Activated CD8-positive, alpha-beta memory T cell treated with anti-CD3 and anti-CD28 coated beads, Interleukin-2, amount 50 U/mL, for 1 hour (primary cell): ENCODE data around the gene PYGM.

ENCODE experiments used
- DNase-seq: peaks from one replicate; pipeline ENCODE4 v3.0.0-alpha.2; 2020; ENCODE audit errors: extremely low read depth

Gene PYGM

DNA sequence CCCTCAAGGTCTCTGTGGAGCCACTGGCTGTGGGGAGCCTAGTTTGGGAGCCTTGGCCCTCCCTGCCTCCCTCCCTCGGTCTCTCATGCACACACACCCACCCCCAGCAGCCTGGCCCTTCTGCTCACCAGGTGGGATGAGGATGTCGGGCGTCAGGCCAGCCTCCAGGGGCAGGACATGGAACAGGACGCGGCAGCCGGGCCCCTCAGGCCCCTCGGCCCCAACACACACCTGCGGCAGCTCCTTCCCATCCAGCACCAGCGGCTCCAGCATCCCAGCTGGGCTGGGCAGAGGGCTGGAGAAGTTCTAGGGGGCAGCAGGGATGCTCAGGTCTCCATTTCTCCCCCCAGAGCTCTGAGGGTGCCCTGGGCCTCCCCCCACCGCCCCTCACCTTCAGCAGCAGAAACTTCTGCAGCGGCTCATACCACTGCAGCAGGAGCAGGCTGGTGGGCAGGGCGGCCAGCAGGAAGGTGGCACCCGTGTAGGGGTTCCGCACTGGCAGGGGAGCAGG lies 32.1 kb upstream of the PYGM start:
- no peak for DNase-seq

- no peak for DNase-seq
These were observed 30.7 kb upstream of the PYGM start for GRCh38 chr11:64790205-64791095.

DNA sequence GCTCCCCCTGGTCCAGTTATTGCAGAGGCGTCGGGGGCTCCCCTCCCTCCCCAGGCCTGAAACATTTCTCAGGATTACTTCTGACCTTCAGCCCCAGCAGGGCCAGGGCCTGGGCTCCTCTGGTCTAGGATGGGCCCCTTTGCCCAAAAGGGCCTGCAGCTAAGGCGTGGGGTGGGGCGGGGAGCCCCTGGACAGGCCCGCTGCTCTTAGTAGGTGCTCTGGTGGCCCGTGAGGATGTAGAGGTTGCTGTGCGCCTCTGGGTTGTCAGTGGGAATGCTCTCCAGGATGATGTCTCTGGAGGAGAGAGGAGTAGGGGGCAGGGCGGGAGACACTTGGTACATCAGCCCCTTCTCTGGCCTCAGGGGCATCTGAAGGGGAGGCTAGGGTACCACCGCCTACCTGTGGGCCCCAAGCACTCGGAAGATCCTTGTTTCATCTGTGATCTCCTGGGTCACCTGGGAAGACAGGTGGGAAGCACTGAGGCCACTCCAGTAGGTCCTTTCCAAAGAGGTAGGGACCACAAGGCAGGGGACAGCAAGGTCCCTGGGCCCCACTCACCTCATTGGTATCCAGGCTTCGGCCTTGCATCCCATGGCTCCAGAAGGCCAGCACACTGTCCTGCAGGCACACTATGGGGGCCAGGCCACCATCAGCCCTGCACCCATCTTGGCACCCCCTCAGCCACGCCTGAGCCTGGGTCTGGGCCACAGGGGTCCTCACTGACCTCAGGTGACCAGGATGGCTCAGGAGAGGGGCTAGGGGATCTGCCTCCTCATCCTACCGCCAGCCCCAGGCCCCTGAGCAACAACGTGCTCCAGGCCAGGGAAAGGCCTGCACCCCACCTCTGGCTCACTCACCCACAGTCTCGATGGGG lies 29.8 kb upstream of the PYGM start:
- no peak for DNase-seq

- no peak for DNase-seq
These were observed 28.8 kb upstream of the PYGM start for GRCh38 chr11:64788321-64789215.

DNA sequence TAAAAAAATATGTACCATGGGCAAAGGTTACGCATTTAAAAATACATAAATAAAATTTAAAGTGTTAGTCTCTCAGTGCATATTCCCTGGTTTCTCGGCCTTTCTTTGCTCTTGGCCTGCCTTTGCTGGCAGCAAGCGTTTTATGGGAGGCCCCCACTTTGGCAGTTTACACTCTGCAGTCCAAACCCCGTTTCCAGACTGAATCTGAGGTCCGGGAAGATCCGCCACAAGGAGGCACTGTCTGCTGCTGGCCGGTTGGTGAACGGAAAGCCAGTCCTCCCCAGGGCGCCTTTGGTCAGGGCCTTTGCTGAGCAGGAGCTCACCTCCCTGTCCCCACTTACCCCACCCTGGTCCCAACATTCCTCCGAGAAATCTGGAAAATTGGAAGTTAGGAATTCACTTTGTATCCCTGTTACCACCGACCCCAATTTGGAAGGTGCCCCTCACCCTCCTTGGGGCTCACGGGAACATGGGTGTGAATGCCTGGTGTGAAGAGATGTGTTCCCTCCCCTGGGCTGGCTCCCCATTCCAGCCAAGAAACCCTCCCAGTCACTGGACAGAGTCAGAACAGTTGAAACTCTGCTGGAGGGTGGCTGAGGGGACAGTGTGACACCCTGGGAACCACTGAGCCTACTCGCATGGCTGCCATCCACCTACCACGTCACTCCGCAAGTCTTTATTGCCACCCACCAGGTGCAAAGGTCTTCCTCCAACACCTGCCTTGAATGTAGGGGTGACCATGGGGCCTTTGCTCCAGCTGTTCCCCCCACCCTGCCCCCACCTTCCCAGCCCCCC lies 27.9 kb upstream of the PYGM start:
- no peak for DNase-seq

GRCh38 chr11:64786308-64786707 lies 26.5 kb upstream of the PYGM start:
- no peak for DNase-seq

- DNase-seq, result no peak
These were observed 25.2 kb upstream of the PYGM start for GRCh38 chr11:64784813-64785581.

GRCh38 chr11:64778473-64779298 lies 18.9 kb upstream of the PYGM start, which contains the start of gene SF1:
Gene SF1 (minus strand): TSS chr11:64778542. CDS start chr11:64778392, 150 bp downstream.
- peak; percentile 100 for DNase-seq

DNA sequence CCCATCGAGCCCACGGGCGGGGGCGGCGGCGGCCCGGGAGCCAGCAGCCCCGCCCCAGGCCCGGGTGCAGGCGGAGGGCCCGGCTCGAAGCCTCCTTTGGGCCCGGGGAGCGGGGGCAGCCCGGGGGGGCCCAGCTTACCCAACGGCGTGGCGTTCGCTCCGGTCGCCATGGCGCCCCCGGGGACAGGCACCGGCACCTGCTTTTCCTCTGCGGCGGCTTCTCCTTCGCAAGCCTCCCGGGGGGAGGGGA lies 18.4 kb upstream of the PYGM start:
- DNase-seq, result no peak

DNA sequence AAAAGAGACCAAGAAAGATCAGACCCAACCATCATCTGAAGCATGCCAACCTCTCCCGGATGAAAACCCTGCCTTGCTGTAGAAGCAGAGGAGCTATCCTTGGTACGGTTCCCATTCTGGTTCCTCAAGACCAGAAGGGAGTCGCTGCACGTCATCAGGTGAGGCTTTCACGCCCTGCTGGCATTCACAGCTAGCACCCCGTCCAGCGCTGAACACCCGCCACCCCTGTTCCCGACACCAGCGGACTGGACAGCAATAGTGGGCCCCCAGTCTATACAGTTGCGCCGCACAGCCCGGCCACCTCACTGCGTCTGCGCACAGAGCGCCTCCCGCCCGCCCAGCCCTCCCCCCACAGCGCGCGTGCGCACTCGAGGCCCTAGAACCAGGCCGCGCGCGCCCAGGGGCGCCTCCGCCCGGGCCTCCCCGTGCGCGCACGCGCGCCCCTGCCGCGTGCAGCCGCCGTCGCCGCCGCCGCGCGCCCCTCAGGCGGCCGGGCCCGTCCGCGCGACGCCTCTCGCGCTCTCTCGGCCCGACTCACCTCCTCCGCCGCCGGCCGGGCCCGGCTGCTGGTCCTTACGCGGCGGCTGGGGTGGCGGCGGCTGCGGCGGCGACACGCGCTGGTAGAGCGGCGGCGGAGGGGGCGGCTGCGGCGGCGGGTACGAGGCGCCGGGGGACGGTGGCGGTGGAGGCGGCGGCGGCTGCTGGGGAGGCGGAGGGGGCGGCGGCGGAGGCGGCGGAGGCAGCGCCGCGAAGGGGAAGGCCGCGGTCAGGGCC lies 17.9 kb upstream of the PYGM start:
- peak; percentile 56 for DNase-seq

GRCh38 chr11:64776875-64777274 lies 17.1 kb upstream of the PYGM start:
- no peak for DNase-seq

DNA sequence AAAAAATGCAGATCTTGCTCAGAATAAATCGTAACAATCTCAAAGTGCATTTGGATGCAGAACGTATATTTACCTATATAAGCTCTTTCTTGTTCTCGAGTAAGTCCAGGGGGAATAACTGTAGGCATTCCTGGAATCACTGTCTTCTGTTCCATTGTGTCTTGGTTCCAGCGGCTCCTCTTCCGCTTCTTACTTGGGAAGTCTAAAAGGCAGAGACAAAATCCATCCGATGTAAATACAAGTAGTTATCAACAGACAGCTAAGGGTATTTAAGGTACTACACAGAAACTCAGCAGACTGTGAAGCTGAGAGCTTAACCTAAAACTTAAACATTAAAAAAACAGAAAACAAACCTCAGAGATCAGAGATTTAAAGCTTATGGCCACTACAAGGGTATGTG lies 16.7 kb upstream of the PYGM start:
- no peak for DNase-seq

DNA sequence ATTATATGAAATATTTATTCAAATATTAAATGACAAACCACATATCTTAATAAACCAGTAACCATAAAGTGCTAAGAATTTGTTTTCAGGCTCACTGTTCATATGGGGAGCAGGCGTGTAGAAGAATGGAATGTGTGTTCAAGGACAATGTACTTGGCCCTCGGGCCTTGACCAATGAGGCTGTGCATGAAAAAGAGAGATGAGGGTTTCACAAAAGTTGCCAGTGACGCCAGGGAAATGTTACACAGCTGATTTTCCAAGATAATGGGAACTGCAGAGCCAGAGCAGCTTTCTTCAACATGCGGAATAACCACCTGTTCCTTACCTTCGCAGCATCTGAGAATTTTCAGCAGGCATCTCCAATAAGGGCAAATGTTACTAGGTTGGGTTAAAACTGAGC lies 14.4 kb upstream of the PYGM start:
- DNase-seq, result no peak

- DNase-seq, result no peak
These were observed 12.7 kb upstream of the PYGM start for GRCh38 chr11:64772303-64773018.

DNA sequence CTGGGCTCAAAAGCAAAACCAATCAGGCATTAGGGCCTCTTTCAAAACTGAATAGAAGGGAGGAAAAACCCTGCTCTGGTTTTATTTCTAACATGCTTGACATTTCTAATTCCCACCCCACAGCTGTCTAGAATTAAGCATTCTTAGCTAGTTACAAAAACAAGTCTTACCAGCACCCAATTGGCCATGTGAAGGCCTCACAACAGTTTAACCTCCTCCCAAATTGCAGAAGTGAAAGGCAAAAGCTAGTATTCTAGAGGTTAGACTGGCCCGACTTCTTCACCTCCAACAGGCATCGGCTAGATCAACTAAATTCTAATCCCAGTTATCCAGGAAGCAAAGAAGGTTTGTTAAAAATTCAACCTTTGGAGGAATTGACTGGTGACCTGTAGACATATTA lies 12.1 kb upstream of the PYGM start:
- no peak for DNase-seq

DNA sequence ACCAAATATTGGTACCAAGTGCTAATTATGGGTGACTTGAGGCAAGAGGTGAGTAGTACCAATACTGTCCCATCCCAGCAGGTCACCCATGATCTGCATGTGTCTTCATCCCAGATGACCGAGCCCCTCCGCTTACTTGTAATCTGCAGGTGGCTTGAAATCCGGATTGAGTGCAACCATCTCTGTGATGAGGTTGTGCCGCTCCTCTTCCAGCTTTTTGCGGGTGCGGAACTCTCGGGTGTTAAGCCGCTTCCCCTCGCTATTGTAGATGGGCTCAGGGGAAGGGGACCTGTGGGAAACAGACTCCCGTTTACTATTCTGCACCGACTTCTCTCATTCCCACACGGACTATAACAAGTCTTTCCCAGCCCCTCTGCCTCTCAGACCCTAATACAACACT lies 10.3 kb upstream of the PYGM start:
- no peak for DNase-seq

GRCh38 chr11:64769283-64769682 lies 9.5 kb upstream of the PYGM start:
- no peak for DNase-seq

DNA sequence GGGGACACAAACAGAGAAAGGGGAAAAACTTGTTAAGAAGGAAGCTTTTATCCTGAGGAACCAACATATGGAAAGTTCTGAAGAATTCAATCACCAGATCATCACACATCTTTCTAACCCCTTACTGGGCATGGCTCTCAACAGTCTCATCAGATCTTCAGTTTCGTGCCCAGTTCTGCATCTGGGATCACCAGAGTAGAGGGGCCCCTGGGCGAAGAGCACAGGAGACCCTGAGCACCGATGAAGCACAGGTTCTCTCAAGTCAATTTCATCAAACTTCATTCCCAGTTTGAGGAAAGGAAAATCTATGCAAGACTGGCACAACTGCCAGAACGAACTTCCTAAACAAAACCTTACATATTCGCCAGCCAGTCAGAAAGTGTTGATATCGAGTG lies 8.5 kb upstream of the PYGM start:
- no peak for DNase-seq
